GM21619 (cell line): ENCODE measurements around the gene COX5B.
"Not testable (repeated sequence)": the region's sequence is repeated elsewhere in the genome, so short reads cannot be mapped to it uniquely, and the experiment has no call there.

Experiments used
- ATAC-seq: cut with Tn5 transposase; IDR thresholded peaks from one replicate; pipeline ENCODE4 v1.9.1; 2021; ENCODE audit not compliant: unreplicated experiment

Gene COX5B

GRCh38 chr2:97672606-97673140 lies 26.8 kb downstream of the COX5B start:
- ATAC-seq, result not testable (repeated sequence)

GRCh38 chr2:97673182-97673914 lies 27.5 kb downstream of the COX5B start:
- no peak for ATAC-seq

GRCh38 chr2:97673915-97674283 lies 28.0 kb downstream of the COX5B start:
- no peak for ATAC-seq

- no peak for ATAC-seq
Observed at GRCh38 chr2:97675430-97676113, 29.7 kb downstream of the COX5B start.

GRCh38 chr2:97676620-97677019 lies 30.8 kb downstream of the COX5B start:
- ATAC-seq, result no peak

GRCh38 chr2:97677480-97677879 lies 31.6 kb downstream of the COX5B start:
- ATAC-seq, result no peak

- no peak for ATAC-seq
Observed at GRCh38 chr2:97678298-97678697, 32.4 kb downstream of the COX5B start.

- ATAC-seq, result not testable (repeated sequence)
Observed at GRCh38 chr2:97687235-97687634, 41.4 kb downstream of the COX5B start.

- no peak for ATAC-seq
Observed at GRCh38 chr2:97688062-97688827, 42.4 kb downstream of the COX5B start.

GRCh38 chr2:97691166-97691565 lies 45.3 kb downstream of the COX5B start:
- no peak for ATAC-seq

- no peak for ATAC-seq
Observed at GRCh38 chr2:97693476-97693875, 47.6 kb downstream of the COX5B start.

- no peak for ATAC-seq
Observed at GRCh38 chr2:97695744-97696143, 49.9 kb downstream of the COX5B start.

- no peak for ATAC-seq
Observed at GRCh38 chr2:97697252-97698235, 51.7 kb downstream of the COX5B start.
